ENCODE data around the gene DPEP3. TPM values are rescaled to one million over a fixed set of nuclear protein-coding genes. Genes with fewer than 3 reads are reported as not detected.

The DPEP3 gene
- total RNA-seq, 4 donors from 2014 or later, result 0.15 to 0.26 TPM; not detected in 2

- intact Hi-C loops (cut with DNase I; ENCODE audit: low total_unique reads), result no loop called here
- TF ChIP-seq POLR2A (IDR thresholded peaks at IDR 0.05), result no peak
- TF ChIP-seq CTCF (IDR thresholded peaks at IDR 0.05), result no peak
- DNase-seq (ENCODE audit: low spot score in 2 of 2), result no peak
- H3K4me3 ChIP-seq (ENCODE audit: low read depth, poor library complexity, severe bottlenecking), result no peak overlapping the region
- 66 to 68% methylated on average over 10 to 12 of the region's 12 CpGs for WGBS, 2 donors
Observed at GRCh38 chr16:67951485-67951884, 28.8 kb downstream of the DPEP3 start.

- no peak for DNase-seq (ENCODE audit: low spot score in 2 of 2)
- no peak overlapping the region for H3K4me3 ChIP-seq (ENCODE audit: low read depth, poor library complexity, severe bottlenecking)
- WGBS, 2 donors, result 87 to 89% methylated on average over 15 to 16 of the region's 16 CpGs
- no peak for TF ChIP-seq POLR2A (IDR thresholded peaks at IDR 0.05)
- intact Hi-C loops (cut with DNase I; ENCODE audit: low total_unique reads), result no loop called here
Observed at GRCh38 chr16:67950335-67950843, 29.9 kb downstream of the DPEP3 start.

- no peak for TF ChIP-seq CTCF (IDR thresholded peaks at IDR 0.05)
- TF ChIP-seq POLR2A (IDR thresholded peaks at IDR 0.05), result no peak
- no peak overlapping the region for H3K4me3 ChIP-seq (ENCODE audit: low read depth, poor library complexity, severe bottlenecking)
- intact Hi-C loops (cut with DNase I; ENCODE audit: low total_unique reads), result no loop called here
- no peak for DNase-seq (ENCODE audit: low spot score in 2 of 2)
- 91 to 92% methylated on average over 11 of the region's 11 CpGs for WGBS, 2 donors
Observed at GRCh38 chr16:67949645-67950044, 30.7 kb downstream of the DPEP3 start.

GRCh38 chr16:67948015-67948414, 32.3 kb downstream of the DPEP3 start:
- DNase-seq (ENCODE audit: low spot score in 2 of 2), result no peak

GRCh38 chr16:67946966-67947558, 33.2 kb downstream of the DPEP3 start:
- WGBS, 2 donors, result 92 to 93% methylated on average over 23 to 28 of the region's 28 CpGs
- no peak overlapping the region for H3K4me3 ChIP-seq (ENCODE audit: low read depth, poor library complexity, severe bottlenecking)
- intact Hi-C loops (cut with DNase I; ENCODE audit: low total_unique reads), result no loop called here
- no peak for DNase-seq (ENCODE audit: low spot score in 2 of 2)
- no peak for TF ChIP-seq CTCF (IDR thresholded peaks at IDR 0.05)
- no peak for TF ChIP-seq POLR2A (IDR thresholded peaks at IDR 0.05)

More at GRCh38 chr16:67948015-67948414, 32.3 kb downstream of the DPEP3 start:
- H3K4me3 ChIP-seq (ENCODE audit: low read depth, poor library complexity, severe bottlenecking), result no peak overlapping the region
- TF ChIP-seq POLR2A (IDR thresholded peaks at IDR 0.05) (no peak), CTCF (IDR thresholded peaks at IDR 0.05) (no peak)
- WGBS, 2 donors, result 70 to 77% methylated on average over 15 of the region's 15 CpGs
- intact Hi-C loops (cut with DNase I; ENCODE audit: low total_unique reads), result no loop called here

GRCh38 chr16:67946128-67946569, 34.1 kb downstream of the DPEP3 start:
- intact Hi-C loops (cut with DNase I; ENCODE audit: low total_unique reads), result no loop called here

More at GRCh38 chr16:67946128-67946569, 34.1 kb downstream of the DPEP3 start:
- no peak for DNase-seq (ENCODE audit: low spot score in 2 of 2)
- TF ChIP-seq POLR2A (IDR thresholded peaks at IDR 0.05) (no peak), CTCF (IDR thresholded peaks at IDR 0.05) (no peak)
- WGBS, 2 donors, result 92 to 94% methylated on average over 19 to 20 of the region's 20 CpGs
- H3K4me3 ChIP-seq (ENCODE audit: low read depth, poor library complexity, severe bottlenecking), result no peak overlapping the region
